ENCODE results near the gene BMPER.

BMPER gene

DNA sequence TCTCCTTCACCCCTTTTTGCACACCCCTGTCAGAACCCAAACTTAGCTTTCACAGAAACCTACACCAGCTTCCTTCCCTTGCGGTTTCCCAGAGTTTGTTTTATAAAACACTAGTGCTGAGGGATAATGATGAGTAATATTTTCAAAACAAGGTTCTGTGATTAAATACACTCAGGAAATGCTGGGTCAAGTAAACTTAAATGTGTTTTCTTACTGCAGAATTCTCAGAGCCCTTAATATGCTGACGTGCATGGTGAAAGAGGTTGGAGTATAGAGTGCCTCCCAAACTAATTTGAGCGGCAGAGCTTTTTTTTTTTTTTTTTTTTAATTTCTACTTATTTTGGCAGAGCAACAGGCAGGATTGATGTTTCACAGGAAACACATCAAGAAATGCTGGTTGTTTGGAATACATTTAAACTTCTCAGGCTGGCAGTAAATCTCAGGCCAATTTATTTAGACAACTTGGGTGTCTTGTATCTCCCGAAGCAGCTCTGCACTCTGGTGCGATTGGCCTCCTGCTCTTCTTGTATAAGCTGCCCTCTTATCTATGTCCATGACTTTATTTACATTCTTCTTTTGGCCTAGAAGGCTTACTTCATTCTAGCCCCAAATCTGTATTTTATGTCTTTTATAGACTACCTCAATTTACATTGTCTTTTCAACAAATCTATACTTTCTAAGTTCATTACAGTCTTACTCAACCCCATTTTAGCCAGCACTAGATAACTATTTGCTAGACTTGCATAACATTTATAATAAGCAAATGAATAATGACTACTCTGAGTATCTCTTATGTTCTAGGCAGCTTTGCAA lies 165.4 kb downstream of the BMPER start:
- peak; percentile 34 for DNase-seq (ENCODE audit: insufficient read length, low spot score)
- TF ChIP-seq POLR2A (IDR thresholded peaks at IDR 0.05; ENCODE audit: low read depth, low read length), result no peak
- peak; percentile 50 for FAIRE-seq

DNA sequence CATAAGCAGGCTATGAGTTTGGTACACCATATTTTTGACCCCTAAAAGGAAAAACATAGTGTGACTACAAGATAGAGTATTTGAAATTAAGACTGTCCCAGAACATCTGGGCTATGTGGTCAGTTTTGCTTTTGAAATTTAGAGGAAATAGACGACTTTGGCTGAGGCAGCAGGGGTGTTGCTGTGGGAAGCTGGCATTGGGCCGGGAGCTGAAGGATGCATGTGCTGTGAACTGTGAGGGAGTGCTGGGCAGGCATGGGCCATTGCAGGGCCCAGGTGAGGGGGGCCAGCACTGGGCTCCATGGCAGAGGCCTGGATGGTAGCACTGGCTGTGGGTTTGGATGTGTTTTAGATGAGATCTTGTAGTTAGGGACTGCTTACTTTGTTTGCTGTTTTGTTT lies 168.3 kb downstream of the BMPER start:
- no peak for DNase-seq (ENCODE audit: insufficient read length, low spot score)
- no peak for TF ChIP-seq POLR2A (IDR thresholded peaks at IDR 0.05; ENCODE audit: low read depth, low read length)
- no peak for FAIRE-seq

DNA sequence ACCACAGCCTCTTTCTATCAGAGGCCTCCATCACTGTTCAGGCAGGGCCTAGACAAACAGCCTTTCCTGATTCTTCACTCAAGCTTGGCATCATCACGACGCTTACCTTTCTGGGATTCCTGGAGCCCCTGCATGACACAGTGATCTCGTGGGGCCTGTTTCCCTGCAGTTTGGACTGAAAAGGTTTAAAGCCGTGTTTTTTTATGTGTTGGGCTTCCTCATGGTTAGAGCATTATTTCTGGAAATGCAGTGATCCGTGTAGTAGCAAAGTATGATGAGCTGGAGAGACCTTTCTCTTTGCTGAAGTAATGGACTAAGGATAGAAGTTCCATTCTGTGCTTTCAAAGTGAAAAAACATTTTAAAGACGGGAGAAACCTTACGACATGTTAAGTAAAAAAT lies 169.1 kb downstream of the BMPER start:
- TF ChIP-seq POLR2A (IDR thresholded peaks at IDR 0.05; ENCODE audit: low read depth, low read length), result no peak
- FAIRE-seq (no peak), DNase-seq (ENCODE audit: insufficient read length, low spot score) (no peak)

DNA sequence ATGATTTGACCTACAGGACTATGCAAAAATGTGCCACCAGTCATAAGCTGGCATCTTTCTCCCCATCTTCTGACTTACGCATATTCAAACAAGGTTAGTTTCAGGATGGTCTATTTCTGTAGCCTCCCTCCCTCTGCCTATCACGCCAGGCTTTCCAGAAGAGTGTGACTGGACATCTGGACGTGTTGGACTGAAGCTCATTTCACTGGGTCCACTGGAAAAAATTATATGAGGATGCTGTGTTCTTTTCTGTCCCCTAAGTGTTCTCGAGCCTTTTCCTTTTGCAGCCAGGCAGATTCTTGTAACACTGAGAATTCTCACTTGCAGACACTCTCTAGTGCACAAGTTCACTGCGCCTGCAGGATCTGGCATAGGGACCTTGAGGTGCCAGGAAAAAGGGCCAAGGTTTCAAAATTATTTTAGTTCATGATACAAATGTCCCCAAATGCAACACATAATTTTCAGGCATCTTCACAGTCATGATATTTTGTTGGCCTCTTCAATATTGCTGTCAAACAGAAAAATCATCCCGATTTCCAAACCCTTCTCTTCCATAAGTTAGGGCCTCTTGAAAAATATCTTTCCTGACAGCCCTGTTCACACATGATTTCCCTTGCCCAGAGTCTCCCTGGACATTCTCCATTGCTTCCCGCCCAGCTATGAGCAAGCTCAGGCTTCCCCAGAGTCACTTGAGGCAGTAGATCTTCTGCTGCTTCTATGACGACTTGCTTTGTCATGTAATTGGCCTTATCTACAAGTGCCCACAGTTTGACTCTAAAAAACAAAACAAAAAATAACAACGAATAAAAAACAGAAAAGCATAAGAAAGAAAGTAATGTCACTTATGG lies 170.4 kb downstream of the BMPER start:
- FAIRE-seq (no peak), DNase-seq (ENCODE audit: insufficient read length, low spot score) (no peak)
- TF ChIP-seq POLR2A (IDR thresholded peaks at IDR 0.05; ENCODE audit: low read depth, low read length), result no peak

DNA sequence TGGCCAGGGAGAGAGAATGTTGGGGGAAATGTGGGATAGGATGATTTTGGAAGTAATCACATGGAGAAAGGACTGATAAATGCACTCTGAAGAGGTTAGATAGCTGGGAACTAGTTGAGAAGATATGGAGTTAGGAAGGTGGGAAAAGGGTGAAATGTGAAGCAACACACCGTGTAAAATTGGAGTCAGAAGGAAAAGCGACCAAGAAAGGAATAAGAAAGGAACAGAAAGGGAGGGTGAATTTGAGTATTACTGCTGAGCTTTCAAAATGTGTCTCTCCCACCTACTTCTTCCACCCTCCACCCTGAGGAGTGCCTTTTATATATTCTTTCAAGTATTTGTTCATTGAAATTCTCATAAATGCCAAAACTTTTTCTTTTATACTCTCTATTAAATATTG lies 171.8 kb downstream of the BMPER start:
- DNase-seq (ENCODE audit: insufficient read length, low spot score) (no peak), FAIRE-seq (no peak)
- TF ChIP-seq POLR2A (IDR thresholded peaks at IDR 0.05; ENCODE audit: low read depth, low read length), result no peak

DNA sequence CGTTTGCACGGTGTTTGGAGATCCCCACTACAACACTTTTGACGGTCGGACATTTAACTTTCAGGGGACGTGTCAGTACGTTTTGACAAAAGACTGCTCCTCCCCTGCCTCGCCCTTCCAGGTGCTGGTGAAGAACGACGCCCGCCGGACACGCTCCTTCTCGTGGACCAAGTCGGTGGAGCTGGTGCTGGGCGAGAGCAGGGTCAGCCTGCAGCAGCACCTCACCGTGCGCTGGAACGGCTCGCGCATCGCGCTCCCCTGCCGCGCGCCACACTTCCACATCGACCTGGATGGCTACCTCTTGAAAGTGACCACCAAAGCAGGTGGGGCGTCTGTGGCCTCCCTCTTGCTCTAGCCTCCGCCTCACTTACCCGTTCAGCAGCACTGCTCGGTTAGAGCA lies 173.5 kb downstream of the BMPER start:
- FAIRE-seq, result no peak
- TF ChIP-seq POLR2A (IDR thresholded peaks at IDR 0.05; ENCODE audit: low read depth, low read length), result no peak
- no peak for DNase-seq (ENCODE audit: insufficient read length, low spot score)

DNA sequence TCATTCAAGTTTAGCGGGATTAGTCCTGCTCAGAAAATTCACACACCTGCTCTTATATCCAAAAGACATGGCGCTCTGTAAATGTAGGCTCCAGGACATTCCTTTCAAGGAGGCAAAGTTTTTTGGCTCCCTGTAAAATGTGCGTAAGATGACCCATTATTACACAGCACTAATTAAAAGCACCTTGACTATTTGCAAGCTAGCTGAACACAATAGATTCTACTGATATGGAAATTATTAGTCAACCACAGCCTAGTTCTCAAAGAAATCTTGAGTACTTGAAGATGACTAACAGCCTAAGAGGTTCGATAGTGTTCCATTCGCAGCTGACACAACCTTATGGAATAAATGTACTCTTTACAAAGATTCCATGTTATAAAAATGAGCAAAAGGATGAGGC lies 175.2 kb downstream of the BMPER start:
- no peak for TF ChIP-seq POLR2A (IDR thresholded peaks at IDR 0.05; ENCODE audit: low read depth, low read length)
- FAIRE-seq (no peak), DNase-seq (ENCODE audit: insufficient read length, low spot score) (no peak)

DNA sequence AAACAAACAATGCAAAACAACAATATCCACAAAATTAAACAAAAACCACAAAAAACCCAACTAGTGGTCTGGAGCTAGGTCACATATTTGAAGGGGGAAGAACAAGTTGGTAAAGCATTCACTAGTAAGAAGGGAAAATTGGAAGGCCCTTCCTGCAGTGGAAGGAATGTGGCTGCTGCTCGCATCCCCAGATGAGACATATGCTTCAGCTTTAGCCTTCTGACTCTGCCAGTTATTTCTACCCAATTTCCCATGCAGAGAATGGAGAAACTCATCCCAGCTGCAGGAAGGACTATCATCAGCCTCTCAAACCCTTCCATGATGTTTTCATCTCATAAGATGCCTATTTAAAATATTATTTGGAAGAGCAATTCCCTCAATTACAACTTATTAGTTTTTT lies 176.6 kb downstream of the BMPER start:
- DNase-seq (ENCODE audit: insufficient read length, low spot score), result no peak
- no peak for TF ChIP-seq POLR2A (IDR thresholded peaks at IDR 0.05; ENCODE audit: low read depth, low read length)
- FAIRE-seq, result no peak

DNA sequence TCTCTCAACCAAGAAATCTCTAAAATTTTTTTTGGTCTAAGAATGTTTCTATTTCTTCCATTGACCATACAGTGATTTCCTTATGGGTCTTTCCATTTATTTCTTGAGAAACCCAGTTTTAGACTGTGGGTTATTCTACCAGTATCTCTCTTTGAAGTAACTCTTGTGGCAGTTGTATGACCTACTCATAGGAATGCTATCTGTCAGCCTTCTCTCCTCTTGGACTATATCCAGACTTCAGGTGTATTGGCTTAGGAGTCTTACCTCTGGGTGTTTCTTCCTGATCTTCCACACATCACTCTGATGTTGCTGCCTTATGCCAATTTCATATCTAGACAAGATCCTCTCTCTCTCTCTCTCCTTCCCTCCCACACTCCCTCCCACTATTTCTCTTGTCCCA lies 178.1 kb downstream of the BMPER start:
- no peak for DNase-seq (ENCODE audit: insufficient read length, low spot score)
- FAIRE-seq, result no peak
- TF ChIP-seq POLR2A (IDR thresholded peaks at IDR 0.05; ENCODE audit: low read depth, low read length), result no peak

DNA sequence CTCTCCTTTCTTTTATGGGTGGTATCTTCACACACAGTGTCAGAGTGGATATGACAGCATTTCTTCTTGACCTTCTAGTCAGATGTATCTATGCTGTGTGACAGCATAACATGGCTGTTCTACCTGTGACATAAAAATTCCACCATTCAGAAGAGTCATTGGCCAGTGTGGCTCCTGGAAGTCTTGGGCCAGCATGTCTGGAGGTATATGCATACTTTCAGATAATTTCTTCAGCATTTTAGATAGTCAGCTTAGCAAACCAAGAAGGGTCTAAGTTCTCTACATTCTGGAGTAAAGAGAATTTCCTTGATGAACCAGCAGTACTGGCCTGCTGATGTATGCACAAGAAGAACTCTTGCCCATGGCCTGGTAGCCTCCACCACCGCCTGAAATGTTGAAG lies 179.3 kb downstream of the BMPER start:
- FAIRE-seq, result no peak
- TF ChIP-seq POLR2A (IDR thresholded peaks at IDR 0.05; ENCODE audit: low read depth, low read length), result no peak

DNA sequence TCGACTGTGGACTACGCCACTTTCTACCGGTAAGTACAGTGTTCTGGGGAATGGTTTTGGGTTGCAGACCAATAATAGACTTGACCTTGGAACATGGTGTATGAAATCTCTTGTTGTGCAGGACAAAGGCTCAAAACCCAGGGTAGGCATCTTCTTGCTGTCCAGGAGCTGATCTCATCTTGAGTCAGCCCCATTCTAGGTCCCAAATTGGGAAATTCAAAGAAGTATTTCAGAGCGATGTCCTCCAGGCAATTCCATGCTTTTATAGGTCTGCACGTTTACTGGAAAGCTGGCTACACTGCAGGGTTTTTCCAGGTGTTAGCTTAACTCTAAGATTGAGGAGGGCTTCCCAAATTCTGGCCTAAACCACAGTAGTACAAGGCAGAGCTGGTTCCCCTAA lies 180.7 kb downstream of the BMPER start:
- no peak for FAIRE-seq
- DNase-seq (ENCODE audit: insufficient read length, low spot score), result no peak
- TF ChIP-seq POLR2A (IDR thresholded peaks at IDR 0.05; ENCODE audit: low read depth, low read length), result no peak

More for the DNA sequence above, 179.3 kb downstream of the BMPER start:
- no peak for DNase-seq (ENCODE audit: insufficient read length, low spot score)

DNA sequence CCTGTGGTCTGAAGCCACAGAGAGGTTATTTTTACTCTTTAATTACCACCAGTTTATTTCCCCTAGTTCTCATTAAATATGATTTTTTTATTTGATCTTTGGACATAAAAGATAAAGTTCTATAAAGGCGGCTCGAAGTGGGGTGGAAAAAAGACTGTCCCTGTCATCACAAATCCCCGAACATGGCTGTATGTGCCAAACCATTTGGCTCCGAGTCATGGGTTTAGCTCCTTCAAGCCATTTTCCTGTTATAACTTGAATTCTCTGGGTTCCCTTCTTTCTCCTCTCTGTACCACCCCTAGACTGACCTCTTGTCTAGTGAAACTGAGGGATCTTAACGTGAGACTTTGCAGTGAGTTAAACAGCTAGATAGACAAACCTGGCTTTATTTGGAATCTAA lies 181.6 kb downstream of the BMPER start:
- DNase-seq (ENCODE audit: insufficient read length, low spot score) (no peak), FAIRE-seq (no peak)
- no peak for TF ChIP-seq POLR2A (IDR thresholded peaks at IDR 0.05; ENCODE audit: low read depth, low read length)

DNA sequence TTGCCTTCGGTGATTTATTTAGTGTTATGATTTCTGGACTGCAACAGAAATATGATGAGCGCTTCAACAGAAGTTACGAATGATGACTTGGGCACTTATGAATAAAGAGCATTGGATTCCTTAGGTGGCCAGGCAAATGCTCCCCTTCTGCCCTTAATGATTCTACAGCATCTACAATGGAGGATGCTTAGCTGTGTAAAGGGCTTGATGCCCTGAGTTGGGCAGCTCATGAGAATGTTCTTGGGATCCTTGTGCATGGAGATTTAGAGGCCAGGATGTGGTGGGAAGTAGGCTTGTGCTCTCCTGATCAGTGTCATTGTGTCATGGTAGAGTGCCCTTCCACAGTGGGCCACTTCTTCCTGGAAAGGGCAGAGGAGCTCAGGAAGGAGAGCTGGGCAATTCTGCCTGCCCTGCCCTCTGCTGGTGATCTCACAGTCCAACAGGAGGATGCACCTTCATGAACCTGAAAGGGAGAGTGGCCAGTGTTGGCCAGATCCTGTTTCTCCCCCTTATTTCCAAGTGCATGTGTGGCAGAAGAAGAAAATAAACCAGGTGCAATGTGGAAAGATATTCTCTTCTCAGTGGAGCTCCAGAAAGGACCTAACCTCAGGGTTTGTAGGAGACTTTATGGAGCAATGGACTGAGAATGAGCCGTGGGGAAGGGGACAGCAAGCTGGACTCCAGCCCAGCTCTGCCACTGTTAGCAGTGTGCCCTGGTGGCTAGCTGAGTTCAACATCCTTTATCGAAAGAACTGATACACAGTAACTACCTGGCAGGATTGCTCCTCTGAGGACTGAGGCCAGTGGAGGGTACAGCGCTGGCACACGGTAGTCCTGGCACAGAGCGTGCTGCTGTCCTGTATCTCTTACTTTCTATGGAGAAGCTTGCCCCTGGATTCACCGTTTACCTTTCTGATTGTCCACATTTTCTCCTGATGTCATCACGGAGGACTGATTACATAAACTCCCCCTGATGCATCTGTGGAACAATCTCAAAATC lies 182.9 kb downstream of the BMPER start:
- peak; percentile 43 for DNase-seq (ENCODE audit: insufficient read length, low spot score)
- no peak for TF ChIP-seq POLR2A (IDR thresholded peaks at IDR 0.05; ENCODE audit: low read depth, low read length)
- no peak for FAIRE-seq

DNA sequence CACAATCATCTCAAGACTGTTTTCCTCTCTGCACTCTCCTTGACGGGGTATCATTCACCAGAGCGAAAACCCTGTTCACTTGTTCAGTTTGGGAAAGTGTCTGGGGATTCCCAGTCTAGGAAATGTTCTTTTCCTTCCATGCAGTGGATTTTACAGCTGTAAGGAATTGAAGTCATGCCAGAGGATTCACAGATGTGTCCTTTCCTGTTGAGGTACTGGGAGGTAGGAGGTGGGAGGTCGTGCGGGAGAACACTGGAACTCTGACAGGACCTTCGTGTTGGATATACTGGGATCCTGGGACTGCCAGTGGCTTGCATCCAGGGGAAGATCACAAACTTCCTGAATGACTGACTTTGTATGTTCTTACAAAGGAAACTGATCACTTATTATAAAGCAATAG lies 185.5 kb downstream of the BMPER start:
- TF ChIP-seq POLR2A (IDR thresholded peaks at IDR 0.05; ENCODE audit: low read depth, low read length), result no peak
- no peak for FAIRE-seq
- no peak for DNase-seq (ENCODE audit: insufficient read length, low spot score)
